Mononuclear cell (primary cell): ENCODE measurements around the gene TXNDC11. TPM values are rescaled to one million over a fixed set of nuclear protein-coding genes. Genes with fewer than 3 reads are reported as not detected.

Experiments
- H3K27me3 ChIP-seq: 2 replicates; pipeline ENCODE4 v1.6.0; 2011; ENCODE audit warnings: low read length, control low read depth; ENCODE audit not compliant: insufficient read depth
- H3K4me1 ChIP-seq: 2 replicates; pipeline ENCODE4 v1.5.1; 2011; ENCODE audit warnings: mild to moderate bottlenecking, low read length, control low read depth; ENCODE audit not compliant: insufficient read depth
- H3K4me3 ChIP-seq: 2 replicates; pipeline ENCODE4 v1.5.1; 2011; ENCODE audit warnings: mild to moderate bottlenecking, low read length, moderate library complexity
- H3K9me3 ChIP-seq: 2 replicates; pipeline ENCODE4 v1.5.1; 2011; ENCODE audit warnings: low read depth, mild to moderate bottlenecking, control low read depth, low read length
- total RNA-seq: library from RNA; depleted of rRNA; stranded (reverse); fragments of >200 nt; gene quantifications from one replicate; pipeline ENCODE4 v1.2.3, GENCODE V29; 2012

TXNDC11 gene
- total RNA-seq, 1 donor = 75.8 TPM

- Histone ChIP-seq H3K9me3 (no peaks in the 10 kb centered on the region), H3K27me3 (no peaks in the 10 kb centered on the region), H3K4me3 (no peak overlapping the region), H3K4me1 (no peaks in the 10 kb centered on the region)
Observed at GRCh38 chr16:11759997-11760396, 17.3 kb upstream of the TXNDC11 start.

DNA sequence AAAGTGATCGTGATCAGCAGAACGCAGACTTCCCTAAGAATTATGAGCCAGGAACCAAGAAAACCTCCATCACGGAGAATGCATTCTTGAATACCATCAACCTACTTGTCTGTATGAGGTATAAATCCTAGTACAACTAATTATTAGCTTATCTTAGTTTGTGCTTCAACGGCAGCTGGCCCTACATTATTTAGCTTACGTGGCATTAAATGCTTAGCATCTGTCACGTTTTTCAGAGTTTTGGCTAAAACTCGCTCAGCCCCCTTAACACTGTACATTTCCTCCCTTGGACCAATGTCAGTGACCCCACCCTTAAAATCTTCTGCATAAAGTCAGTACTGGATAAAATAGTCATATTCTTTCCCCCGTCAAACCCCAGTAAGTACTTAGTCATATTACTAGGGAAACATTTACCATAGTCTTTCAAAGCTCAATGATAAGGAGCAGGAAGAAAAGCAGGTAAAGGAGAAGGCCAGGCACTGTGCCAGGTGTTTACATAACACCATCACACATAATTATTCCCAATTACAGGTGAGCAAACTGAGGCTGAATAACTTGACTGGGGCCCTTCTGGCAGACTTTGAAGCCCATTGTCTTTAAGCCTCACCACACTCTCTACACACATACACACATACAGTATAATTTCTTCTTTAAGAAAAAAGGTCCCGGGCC is 16.6 kb upstream of the TXNDC11 start:
- Histone ChIP-seq H3K9me3 (no peaks in the 10 kb centered on the region), H3K27me3 (no peaks in the 10 kb centered on the region), H3K4me3 (no peak overlapping the region), H3K4me1 (no peaks in the 10 kb centered on the region)

- Histone ChIP-seq H3K9me3 (no peaks in the 10 kb centered on the region), H3K27me3 (no peaks in the 10 kb centered on the region), H3K4me3 (no peak overlapping the region), H3K4me1 (no peaks in the 10 kb centered on the region)
Observed at GRCh38 chr16:11757671-11758545, 15.3 kb upstream of the TXNDC11 start.

DNA sequence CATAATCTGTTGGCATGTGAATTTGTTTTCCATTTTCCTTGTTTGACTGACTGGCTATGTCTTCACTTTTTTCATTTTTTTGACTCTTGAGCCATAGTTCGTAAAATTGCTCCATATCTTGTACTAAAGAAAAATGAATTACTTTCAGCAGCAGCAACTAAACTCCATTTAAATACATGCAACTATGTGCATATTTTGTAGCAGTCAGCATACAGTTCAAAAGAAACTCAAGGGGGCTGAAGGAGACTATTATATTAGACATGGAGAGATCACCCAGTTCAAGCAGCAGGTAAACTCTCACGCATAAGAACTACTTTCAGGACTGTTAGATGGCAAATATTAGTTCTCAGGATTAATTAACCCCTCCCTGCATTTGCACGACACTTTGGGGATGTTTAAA is 13.6 kb upstream of the TXNDC11 start:
- Histone ChIP-seq H3K9me3 (no peaks in the 10 kb centered on the region), H3K27me3 (no peaks in the 10 kb centered on the region), H3K4me1 (no peaks in the 10 kb centered on the region), H3K4me3 (no peak overlapping the region)

DNA sequence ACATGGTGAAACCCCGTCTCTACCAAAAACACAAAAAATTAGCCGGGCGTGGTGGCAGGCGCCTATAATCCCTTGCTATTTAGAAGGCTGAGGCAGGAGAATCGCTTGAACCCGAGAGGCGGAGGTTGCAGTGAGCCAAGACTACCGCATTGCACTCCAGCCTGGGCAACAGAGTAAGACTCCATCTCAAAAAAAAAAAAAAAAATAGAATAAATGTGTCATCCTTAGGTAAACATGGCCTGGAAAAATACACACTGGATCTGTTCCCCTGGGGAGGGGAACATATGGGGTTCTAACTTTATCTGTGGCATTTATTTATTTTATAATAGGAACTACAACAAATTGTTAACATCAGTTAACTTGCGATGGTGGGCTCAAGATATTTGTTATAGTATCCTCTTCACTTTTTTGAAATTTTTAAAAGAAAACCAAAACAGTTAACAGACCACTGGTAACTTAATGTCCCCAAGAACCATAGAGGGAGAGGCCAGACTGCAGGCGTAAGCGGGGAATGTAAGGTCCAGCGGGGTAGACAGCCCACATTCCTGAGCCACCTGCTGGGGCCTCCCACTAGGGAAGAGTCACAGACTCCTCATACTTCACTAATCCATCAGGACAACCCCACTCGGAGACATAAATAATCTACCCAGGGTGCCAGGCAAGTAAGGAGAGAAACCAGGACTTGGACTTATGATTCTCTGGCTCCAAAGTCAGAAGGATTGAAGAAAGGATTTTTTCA is 12.5 kb upstream of the TXNDC11 start:
- Histone ChIP-seq H3K4me3 (no peak overlapping the region), H3K9me3 (no peaks in the 10 kb centered on the region), H3K27me3 (no peaks in the 10 kb centered on the region), H3K4me1 (no peaks in the 10 kb centered on the region)

DNA sequence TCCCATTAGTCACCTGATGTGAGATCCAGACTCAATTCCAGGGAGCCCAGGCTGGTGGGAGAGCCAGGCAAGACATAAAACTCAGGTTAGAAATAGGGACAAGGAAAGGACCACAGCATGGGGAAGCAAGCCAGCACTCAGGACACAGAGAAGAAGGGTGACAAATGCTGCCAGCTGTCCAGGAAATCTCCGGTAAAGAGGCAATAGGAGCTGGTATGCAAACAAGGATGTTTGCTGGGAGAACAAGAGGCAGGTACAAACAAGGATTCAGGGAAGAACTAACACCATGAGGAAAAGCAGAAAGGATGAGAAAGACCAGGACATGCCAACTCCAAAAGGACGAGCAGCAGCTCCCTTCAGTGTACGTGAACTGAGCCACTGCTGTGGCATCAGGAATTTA is 10.2 kb upstream of the TXNDC11 start:
- no peaks in the 10 kb centered on the region for H3K9me3 ChIP-seq
- H3K4me1 ChIP-seq = no peaks in the 10 kb centered on the region
- H3K4me3 ChIP-seq = no peak overlapping the region
- H3K27me3 ChIP-seq = no peaks in the 10 kb centered on the region

DNA sequence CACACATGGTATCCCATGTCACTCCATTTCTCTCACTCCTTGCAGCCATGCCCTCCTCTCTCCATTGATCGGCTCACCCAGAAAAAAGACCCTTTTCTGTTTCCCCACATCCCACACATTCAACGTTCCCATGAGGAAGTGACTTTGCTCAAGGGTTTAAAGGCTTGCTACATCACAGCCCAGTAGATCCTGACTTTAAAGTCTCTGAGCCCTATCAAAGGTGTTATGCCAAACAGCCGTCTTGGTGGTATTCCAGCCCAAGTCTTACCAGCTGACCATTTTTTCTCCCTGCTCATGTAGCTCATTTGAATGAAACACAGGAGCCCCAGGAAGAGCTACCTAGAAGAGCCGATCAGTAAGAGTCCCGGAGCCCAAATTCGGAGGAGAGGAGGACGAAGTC is 7.4 kb upstream of the TXNDC11 start:
- Histone ChIP-seq H3K4me1 (no peaks in the 10 kb centered on the region), H3K9me3 (no peaks in the 10 kb centered on the region), H3K27me3 (no peaks in the 10 kb centered on the region), H3K4me3 (no peak overlapping the region)

DNA sequence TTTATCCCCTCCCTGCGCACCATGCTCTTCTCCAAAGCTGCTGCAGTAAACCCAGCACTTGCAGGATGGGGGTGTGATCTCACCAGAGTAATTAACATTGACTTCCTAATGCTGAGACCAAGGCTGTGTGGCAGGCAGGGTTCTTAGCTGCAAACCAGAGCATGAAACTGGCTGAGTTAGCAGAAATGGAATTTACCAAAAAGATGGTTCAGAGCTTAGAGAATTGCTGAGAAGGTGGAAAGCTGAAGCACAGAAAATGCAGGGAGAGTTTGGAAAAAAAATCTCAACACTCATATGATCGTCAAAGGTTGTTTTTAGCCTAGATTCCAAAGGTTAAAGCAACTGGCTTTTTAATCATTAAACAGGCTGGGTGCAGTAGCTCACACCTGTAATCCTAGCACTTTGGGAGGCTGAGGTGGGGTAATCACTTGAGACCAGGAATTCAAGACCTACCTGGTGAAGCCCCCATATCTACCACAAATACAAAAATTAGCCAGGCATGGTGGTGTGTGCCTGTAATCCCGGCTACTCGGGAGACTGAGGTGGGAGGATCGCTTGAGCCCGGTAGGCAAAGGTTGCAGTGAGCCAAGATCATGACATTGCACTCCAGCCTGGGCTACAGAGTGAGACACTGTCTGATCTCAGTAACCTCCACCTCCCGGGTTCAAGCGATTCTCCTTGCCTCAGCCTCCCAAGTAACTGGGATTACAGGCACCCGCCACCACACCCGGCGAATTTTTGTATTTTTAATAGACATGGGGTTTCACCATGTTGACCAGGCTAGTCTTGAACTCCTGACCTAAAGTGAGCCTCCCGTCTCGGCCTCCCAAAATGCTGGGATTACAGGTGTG is 6.0 kb upstream of the TXNDC11 start:
- Histone ChIP-seq H3K27me3 (no peaks in the 10 kb centered on the region), H3K4me3 (no peak overlapping the region), H3K9me3 (no peaks in the 10 kb centered on the region), H3K4me1 (peaks cover 9% of the 10 kb centered on the region)

DNA sequence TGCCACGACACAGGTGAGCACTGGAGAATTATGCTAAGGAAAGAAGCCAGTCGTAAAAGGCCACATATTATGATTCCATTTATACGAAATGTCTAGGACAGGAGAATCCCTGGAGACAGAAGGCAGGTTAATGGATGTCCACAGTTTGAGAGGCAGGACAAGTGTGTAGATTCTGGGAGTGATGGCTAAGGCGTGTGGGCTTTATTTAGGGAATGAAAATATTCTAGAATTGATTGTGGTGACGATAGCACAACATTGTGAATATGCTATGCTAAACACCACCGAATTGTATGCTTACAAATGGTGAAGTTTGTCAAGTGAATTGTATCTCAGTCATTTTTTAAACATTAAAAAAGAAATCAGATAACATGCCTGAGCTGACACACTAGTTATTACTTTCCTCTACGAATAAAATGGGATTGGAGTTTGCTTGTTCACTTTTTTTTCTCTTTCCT is 5.3 kb upstream of the TXNDC11 start:
- Histone ChIP-seq H3K9me3 (no peaks in the 10 kb centered on the region), H3K27me3 (no peaks in the 10 kb centered on the region), H3K4me3 (no peak overlapping the region), H3K4me1 (peaks cover 16% of the 10 kb centered on the region)

DNA sequence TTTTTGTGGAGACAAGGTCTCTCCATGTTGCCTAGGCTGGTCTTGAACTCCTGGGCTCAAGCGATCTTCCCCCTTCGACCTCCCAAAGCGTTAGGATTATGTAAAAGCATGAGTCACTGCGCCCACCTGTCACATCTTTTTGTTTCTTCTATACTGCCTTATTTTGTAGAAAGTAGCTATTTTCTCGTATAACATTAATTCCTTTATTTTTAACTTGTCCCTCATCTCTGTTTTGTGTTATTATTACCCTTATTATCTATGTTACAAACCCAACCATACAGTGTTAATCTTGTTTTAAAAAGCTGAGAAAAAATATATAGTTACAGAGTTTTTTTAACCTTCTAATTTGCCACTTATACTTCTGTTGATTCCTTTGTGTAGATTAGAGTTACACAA is 1.4 kb upstream of the TXNDC11 start:
- Histone ChIP-seq H3K27me3 (no peaks in the 10 kb centered on the region), H3K4me1 (peaks cover 46% of the 10 kb centered on the region), H3K9me3 (no peaks in the 10 kb centered on the region), H3K4me3 (no peak overlapping the region)

GRCh38 chr16:11743308-11744074 is 834 bp upstream of the TXNDC11 start:
- Histone ChIP-seq H3K9me3 (no peaks in the 10 kb centered on the region), H3K4me1 (peaks cover 50% of the 10 kb centered on the region), H3K4me3 (peak overlapping the region; percentile 87), H3K27me3 (no peaks in the 10 kb centered on the region)

GRCh38 chr16:11742093-11742535 is 543 bp downstream of the TXNDC11 start:
- Histone ChIP-seq H3K4me1 (peaks cover 62% of the 10 kb centered on the region), H3K4me3 (peak overlapping the region; percentile 87), H3K9me3 (no peaks in the 10 kb centered on the region), H3K27me3 (no peaks in the 10 kb centered on the region)

- Histone ChIP-seq H3K4me3 (no peak overlapping the region), H3K9me3 (no peaks in the 10 kb centered on the region), H3K4me1 (peaks cover 65% of the 10 kb centered on the region), H3K27me3 (no peaks in the 10 kb centered on the region)
Observed at GRCh38 chr16:11740567-11740966, 2.1 kb downstream of the TXNDC11 start.
